GM13976 (cell line): Measurements from ENCODE around the gene LSM7.

ENCODE experiments used
- DNase-seq: peaks from one replicate; pipeline ENCODE4 v3.0.0; 2012; ENCODE audit warnings: low spot score
- CTCF ChIP-seq: IDR thresholded peaks from 2 replicates; pipeline ENCODE4 v1.5.1; 2012; ENCODE audit warnings: borderline replicate concordance, mild to moderate bottlenecking; ENCODE audit not compliant: insufficient read depth; ENCODE audit errors: extremely low read depth, missing control alignments, control extremely low read depth
- in situ Hi-C: fragments of 300-500 bp; cut with MboI; formaldehyde crosslinking; loops from one replicate; pipeline ENCODE4 v1.12.0; 2022; ENCODE audit warnings: low sequenced_read_pairs, mixed read lengths, inconsistent platforms; ENCODE audit not compliant: unreplicated experiment

LSM7 gene

GRCh38 chr19:2332341-2333026 lies 4.1 kb upstream of the LSM7 start:
- peak; percentile 75 for DNase-seq
- TF ChIP-seq CTCF: no peak
- in situ Hi-C loops: no loop called here

- in situ Hi-C loops: no loop called here
- DNase-seq: no peak
- no peak for TF ChIP-seq CTCF
Measured at GRCh38 chr19:2331601-2332246, 3.3 kb upstream of the LSM7 start.

- in situ Hi-C loops: no loop called here
- no peak for DNase-seq
- no peak for TF ChIP-seq CTCF
Measured at GRCh38 chr19:2330632-2331284, 2.4 kb upstream of the LSM7 start.

GRCh38 chr19:2330255-2330631 lies 1.9 kb upstream of the LSM7 start:
- in situ Hi-C loops: no loop called here
- no peak for TF ChIP-seq CTCF
- DNase-seq: no peak

- in situ Hi-C loops: no loop called here
- TF ChIP-seq CTCF: no peak
- DNase-seq: no peak
Measured at GRCh38 chr19:2329501-2329916, 1.1 kb upstream of the LSM7 start.

GRCh38 chr19:2329149-2329478 lies 728 bp upstream of the LSM7 start:
- no peak for DNase-seq
- in situ Hi-C loops: no loop called here
- TF ChIP-seq CTCF: no peak
